HG03108 (cell line): Measurements from ENCODE around the gene BFSP1.

Source experiments
- ATAC-seq: cut with Tn5 transposase; IDR thresholded peaks from one replicate; pipeline ENCODE4 v1.9.1; 2021; ENCODE audit warnings: moderate library complexity; ENCODE audit not compliant: unreplicated experiment

BFSP1 gene

GRCh38 chr20:17468073-17468840, 62.9 kb downstream of the BFSP1 start:
- no peak for ATAC-seq

GRCh38 chr20:17467120-17467655, 64.0 kb downstream of the BFSP1 start:
- no peak for ATAC-seq

DNA sequence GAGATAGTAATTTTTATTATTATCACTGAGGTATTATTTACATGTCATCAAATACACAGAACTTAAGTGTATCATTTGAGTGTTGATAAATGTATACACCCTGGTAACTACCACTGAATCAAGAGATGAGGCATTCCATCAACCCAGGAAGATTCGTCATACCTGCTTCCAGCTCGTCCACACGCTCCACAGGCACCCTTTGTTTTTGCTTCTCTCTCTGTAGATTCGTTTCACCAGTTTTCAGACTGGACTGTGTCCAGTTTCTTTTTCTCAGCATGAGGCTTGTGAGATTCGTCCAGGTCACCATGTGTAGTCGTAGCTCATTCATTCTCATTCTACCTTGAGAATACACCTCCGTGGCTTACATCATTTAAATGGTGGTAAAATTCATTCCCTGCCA, 64.5 kb downstream of the BFSP1 start:
- ATAC-seq = no peak

DNA sequence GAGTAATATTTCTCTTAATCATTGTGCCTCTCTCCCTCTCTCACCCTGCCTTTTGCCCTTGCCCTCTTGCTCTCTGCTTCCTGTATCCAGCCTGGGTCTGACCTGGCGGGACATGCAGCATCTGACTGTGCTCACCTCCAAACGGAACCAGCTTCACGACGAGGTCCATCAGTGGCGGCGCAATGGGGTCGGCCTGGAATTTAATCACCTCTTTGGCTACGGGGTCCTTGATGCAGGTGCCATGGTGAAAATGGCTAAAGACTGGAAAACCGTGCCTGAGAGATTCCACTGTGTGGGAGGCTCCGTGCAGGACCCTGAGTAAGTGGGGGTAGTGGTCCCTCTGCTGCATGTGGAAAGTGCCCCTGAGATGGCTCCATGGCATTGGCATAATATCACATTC, 65.9 kb downstream of the BFSP1 start:
- no peak for ATAC-seq

DNA sequence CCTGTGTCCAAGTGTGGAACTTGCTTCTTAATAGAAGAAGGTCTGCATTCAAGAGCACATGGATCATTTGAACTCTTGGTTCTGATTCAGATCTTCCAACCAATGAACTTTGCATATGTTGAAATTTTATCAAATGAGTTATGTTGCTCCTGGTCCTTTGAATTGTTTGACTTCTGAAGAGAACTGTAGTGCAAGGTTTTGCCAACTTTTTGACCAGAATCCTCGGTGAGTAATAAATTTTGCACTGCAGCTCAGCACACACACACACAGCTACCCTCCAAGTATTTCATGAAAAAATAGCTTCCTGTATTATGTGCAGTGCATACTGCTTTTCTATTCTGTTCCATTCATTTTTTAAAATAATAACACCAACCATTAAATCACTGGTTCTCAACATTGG, 67.5 kb downstream of the BFSP1 start:
- no peak for ATAC-seq

GRCh38 chr20:17461941-17462340, 69.2 kb downstream of the BFSP1 start:
- no peak for ATAC-seq

DNA sequence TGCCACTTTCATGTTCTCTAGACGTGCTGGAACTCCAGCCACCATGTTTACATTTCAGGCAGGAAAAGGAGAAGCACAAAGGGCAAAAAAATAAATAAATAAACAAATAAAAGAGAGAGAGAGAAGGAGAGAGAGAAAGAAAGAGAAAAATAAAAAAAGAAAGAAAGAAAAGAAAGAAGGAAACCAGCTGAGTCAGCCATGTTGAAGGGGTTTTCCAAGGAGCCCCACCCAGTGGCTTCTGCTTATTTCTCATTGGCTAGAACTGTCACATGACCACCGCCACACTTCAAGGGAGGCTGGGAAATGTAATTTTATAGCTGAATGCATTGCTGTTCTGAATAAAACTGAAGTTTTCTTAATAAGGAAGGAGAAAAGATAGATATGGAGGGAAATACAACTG, 71.1 kb downstream of the BFSP1 start:
- no peak for ATAC-seq

GRCh38 chr20:17457588-17458190, 73.5 kb downstream of the BFSP1 start:
- ATAC-seq = no peak

DNA sequence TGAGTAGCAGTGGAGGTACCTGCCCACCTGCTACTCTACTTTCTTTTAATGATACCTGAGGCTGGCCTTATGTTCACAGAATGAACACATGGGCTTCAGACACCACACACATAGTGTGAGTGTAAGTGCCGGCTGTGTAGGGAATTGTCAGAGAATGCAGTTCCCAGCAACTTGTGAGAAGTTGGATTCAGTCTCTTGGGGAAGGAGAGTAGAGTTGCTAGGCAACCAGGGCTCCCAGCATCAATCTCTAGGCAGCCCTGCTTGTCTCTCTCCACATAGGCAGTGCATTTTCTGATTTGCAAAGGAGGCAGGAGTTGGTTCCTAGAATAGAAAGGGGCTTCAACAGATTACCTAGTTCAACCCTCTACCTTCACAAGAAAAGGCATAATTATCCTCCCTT, 74.1 kb downstream of the BFSP1 start:
- ATAC-seq = no peak

DNA sequence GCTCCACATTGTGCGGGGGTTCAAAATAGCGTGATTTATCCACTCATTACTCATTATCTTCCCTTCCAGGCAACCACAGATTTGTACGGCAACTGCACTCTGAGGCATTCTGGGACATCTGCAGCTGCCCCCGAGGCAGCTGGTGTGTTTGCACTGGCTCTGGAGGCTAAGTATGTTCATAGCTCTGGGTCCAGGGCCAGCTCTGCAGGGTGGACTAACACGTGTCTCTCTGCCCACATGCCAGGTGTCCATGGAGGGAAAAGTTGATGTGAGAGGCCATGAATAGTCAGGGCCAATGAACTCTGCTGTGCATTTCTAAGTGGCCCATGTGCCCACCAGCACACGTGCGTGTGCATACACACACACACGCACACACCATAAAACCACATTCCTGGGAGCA, 74.9 kb downstream of the BFSP1 start:
- ATAC-seq = no peak

GRCh38 chr20:17453592-17453991, 77.6 kb downstream of the BFSP1 start:
- no peak for ATAC-seq

- no peak for ATAC-seq
Measured at GRCh38 chr20:17452441-17452840, 78.7 kb downstream of the BFSP1 start.

DNA sequence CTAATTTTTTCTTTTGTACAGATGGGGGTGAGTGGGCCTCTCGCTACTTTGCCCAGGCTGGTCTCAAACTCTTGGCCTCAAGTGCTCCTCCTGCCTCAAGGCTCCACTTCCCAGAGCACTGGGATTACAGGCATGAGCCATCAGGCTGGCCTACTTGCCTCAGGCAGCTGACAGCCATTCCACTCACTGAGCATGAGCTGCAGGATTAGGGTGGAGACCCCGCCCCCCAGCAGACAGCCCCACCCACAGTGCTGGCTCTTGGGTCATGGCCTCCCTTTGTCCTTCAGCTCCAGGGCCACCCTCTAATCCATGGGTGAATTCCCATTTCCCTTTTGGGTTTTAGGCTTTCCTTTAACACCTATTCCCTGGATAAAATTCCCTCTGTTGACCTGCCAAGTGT, 82.1 kb downstream of the BFSP1 start:
- ATAC-seq = no peak

DNA sequence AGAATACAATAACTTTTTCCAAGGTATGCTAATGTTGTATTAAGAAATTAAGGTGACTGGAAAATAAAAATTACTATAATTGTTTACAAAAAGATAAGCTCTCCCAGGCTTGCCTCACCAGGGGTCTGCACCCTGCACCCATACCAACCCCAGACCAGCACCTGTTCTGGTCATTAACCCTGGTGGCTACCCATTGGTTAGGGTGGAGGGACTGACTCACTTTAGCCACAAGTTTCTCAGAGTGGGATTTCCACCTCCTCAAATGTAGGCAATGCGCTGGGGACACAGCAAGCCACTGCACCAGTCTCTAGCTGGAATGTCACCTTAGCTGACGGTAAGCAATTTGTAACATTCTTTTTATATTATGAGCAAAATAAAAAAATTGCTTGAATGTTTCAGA, 83.1 kb downstream of the BFSP1 start:
- no peak for ATAC-seq

DNA sequence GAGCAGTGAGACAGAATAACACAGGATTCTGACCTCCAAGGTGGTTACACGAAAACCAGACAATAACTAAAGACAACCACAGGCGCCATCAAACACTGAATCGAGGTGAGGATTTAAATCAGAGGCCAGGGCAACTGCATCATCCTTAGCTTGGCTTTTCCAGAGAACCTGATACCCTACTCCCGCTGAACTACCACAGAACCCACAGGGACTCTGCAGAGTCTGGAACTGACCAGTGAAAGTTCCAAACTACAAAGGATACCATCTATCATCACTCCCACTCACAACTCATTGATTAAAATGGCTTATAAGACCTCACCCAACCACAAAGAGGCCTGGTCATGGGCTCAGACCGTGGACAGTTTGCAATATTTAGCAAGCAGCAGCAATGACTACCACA, 85.0 kb downstream of the BFSP1 start:
- ATAC-seq = no peak

DNA sequence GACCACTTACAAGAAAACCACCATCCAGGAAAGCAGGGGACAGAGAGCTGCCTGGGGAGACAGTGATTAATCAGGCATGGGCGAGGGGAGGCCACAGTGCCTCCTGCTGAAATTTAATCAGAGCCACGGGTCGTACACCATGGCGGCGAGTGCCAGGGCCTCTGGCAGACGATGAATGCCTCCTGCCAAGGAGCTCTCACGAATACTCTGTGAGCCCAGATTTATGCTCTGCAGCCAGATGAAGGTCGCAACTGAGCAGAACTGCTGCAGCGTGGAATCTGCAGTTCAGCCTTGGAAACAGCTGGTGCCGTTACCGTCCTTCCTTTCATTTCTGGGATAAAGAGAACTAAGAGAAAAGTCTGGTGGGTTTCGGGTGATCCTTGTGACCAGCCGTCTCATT, 85.6 kb downstream of the BFSP1 start:
- no peak for ATAC-seq

DNA sequence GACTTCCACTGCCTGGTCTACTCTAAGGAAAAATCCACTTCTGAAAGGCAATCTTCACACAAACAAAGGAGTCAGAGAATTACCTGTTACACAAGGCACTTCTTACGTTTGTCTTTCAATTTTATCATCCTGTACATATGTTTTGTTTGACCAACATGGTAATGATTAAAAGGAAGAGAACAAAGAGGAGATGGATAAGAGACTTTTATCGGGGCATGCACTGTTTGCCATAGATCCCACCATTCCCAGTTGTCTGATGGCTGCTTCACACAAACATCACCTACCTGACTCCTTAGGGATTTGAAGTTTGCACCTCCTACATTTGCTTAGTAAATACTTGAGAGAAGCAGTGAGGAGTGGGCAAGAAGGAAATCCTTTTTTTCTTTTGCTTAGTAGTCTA, 87.1 kb downstream of the BFSP1 start:
- no peak for ATAC-seq
